Astrocyte (in vitro differentiated cells and primary cell): ENCODE results near the gene BOLA2B.
"Not testable (repeated sequence)": the region's sequence is repeated elsewhere in the genome, so short reads cannot be mapped to it uniquely, and the experiment has no call there.

Experiments
- CTCF ChIP-seq: IDR thresholded peaks from 2 replicates; pipeline ENCODE4 v1.5.1; 2011; ENCODE audit warnings: low read depth, mild to moderate bottlenecking, inconsistent platforms, low read length, moderate library complexity; ENCODE audit not compliant: insufficient read depth
- EZH2 ChIP-seq: IDR thresholded peaks from 2 replicates; pipeline ENCODE4 v1.6.1; 2012; ENCODE audit warnings: mild to moderate bottlenecking, low read length, inconsistent platforms; ENCODE audit not compliant: insufficient read depth

DNA sequence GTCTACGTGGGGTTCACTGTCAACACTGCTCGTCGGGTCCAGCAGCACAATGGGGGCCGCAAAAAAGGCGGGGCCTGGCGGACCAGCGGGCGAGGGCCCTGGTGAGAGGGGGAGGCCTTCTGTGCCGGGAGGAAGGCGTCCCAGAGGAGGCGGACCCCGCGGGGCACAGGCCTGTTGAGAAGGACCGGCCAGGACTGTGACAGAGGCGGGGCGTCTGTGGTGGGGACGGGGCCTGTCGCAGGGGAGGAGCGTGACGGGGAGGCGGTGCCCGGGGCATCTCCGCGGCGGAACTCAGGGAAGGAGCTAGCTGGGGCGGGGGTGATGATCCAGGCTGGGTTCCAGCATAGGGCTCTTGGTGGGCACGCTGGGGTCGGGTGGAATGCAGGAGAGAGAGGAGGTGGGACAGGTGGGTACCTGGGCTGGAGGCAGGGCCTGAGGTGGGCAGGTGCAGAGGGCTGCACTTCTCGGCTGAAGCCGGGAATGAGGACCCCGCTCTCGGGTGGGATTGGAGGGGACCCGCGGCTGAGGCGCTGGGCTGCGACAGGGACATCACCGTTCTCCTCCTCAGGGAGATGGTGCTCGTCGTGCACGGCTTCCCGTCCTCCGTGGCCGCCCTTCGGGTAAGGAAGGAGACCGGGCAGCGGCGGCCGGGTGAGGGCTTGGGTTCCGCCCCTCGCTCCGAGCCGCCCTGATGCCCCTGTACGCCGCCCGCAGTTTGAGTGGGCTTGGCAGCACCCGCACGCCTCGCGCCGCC is 883 bp upstream of the BOLA2B start:
- TF ChIP-seq EZH2, CTCF: not testable (repeated sequence)
